Left colon (tissue), 2 donors: ENCODE measurements around the gene ABR. TPM values are rescaled to one million over a fixed set of nuclear protein-coding genes. Genes with fewer than 3 reads are reported as not detected.

ENCODE experiments used
- ATAC-seq: fragments of 200-7000 bp; cut with Tn5 transposase; one replicate; pipeline ENCODE4 v1.9.1; 2020; ENCODE audit warnings: mild to moderate bottlenecking, moderate library complexity
- DNase-seq, 2 donors: peaks; one replicate each; pipeline ENCODE4 v3.0.0-alpha.2; 2020
- intact Hi-C, 2 donors: fragments of 100-400 bp; cut with DNase I in 1 of 2; cut with micrococcal nuclease in 1 of 2; formaldehyde crosslinking; loops; one replicate each; pipeline versions ENCODE4 v1.11.2 to v1.14.0; 2022; cut with DNase I, micrococcal nuclease
- total RNA-seq, 2 donors: library from RNA; stranded (reverse); fragmentation: NEBNext Ultra II Directional; extraction: Animal tissue kit (Norgen Biotek cat#: 25700); gene quantifications; one replicate each; pipeline ENCODE4 v1.2.1, GENCODE V29; 2021
- donor health status: DM: no; HTN: no; CAD: no.
- donor health status: DM: yes; HTN: yes; CAD: no.

The ABR gene
- total RNA-seq, 2 donors from 2014 or later: 310 to 373 TPM

DNA sequence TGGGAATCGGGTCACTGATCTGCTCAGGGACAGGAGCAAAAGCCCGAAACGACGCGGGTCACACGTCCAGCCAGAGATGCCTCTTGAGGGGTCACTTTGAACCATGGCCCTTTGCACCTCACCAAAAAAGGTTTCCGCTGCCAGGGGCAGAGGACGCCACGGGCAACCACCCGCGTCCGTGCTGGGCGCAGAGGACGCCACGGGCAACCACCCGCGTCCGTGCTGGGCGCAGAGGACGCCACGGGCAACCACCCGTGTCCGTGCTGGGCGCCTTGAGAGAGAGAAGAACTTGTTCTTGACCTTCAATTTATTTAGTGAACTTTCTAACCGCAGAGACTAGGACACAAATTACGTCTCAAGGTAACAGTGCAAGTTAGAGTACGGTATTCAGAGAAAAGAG, 147.4 kb downstream of the ABR start:
- ATAC-seq (no peak), DNase-seq (no peak)
- intact Hi-C loops: no loop called here

DNA sequence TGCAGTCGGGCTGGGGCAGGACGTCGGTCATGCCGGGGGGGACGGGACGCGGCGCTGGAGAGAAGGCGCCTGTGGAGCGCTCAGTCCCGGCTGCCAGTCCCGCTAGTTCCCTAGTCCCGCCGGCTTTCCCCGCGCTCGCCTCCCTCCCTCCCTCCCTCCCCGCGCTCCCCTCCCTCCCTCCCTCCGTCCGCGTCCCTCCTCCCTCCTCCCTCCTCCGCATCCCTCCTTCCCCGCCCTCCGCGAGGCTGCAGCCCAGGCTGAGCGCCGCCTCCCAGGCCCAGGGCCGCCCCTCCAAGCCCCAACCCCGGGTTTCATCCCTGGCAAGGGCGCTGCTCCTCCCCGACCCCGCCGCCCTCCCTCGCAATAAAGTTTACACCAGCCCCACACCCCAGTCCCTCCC, 148.1 kb downstream of the ABR start:
- intact Hi-C loops: no loop called here
- peak; percentile 38 to 43 for DNase-seq
- ATAC-seq: peak; percentile 18

DNA sequence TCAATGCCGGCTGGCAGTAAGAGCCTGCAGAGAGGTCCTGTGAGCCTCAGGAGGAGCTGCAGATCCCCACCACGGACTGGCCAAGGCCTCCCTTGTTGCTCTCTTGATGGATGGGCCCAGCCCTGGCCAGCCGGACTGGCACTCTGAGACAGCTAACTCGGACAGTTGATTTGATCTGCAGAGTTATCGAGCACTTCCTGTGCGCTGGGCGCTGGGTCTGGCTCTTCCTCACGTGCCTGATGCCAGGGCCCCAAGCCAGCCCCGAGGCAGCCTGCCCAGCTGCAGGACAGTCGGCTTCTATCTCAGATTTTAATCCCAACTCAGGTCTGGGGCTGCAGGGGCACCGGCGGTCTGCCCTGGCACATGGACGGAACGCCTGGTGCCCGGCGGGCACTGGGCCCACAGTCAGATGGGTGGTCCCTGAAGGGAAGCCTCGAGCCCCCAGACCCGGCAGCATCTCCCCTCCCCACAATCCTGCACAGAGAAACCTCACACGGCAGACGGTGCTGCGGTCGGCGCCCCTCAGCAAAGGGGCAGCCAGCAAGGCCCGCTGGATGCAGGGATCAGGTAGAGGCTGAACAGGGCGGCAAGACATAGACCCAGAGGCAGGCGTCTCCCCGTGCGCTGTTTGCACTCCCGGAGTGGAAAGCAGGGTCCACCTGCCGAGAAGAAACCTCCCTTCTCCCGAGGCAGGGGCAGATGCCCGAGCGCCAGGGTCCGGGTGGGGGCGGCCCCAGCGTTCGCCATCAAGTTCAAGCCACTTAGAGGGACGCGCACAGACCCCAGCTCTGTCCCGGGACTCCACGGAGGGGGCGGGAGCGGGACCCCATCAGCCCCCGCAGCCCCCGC, 148.9 kb downstream of the ABR start:
- DNase-seq: no peak
- ATAC-seq: peak; percentile 4
- intact Hi-C loops: no loop called here

DNA sequence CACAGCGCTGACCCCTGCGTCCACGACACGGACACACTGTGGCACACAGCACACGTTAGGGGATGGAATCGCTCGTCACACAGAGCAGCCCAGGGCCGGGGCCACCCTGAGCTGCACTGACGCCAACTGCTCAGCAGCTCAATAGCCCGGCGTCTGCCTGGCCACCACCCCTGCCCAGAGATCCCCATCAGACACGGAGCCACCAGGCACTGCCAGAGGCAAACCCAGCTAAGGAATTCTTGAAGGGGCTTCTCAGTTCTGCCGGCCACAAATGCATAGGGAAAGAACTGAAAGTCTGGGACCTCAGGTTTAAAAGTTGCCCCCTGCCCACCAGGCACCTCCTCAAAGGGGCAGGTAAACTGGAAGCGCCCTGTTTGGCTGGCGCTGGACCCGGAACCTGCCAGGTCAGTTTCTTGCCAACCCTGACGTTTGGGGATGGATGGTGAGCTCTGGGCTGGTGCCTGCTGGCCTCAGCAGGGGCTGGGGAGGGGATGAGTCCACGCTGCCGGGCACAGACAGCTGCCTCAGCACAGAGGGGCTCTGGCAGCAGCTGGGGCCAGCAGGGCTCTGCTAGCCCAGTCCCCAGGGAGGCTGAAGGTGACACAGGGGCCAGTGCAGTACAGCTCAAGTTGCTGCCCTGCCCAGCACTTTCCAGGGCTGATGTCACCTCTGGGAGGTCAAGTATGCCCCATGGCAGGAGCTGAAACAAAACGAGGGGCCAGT, 149.7 kb downstream of the ABR start:
- ATAC-seq: peak; percentile 1
- intact Hi-C loops: no loop called here
- DNase-seq: no peak

DNA sequence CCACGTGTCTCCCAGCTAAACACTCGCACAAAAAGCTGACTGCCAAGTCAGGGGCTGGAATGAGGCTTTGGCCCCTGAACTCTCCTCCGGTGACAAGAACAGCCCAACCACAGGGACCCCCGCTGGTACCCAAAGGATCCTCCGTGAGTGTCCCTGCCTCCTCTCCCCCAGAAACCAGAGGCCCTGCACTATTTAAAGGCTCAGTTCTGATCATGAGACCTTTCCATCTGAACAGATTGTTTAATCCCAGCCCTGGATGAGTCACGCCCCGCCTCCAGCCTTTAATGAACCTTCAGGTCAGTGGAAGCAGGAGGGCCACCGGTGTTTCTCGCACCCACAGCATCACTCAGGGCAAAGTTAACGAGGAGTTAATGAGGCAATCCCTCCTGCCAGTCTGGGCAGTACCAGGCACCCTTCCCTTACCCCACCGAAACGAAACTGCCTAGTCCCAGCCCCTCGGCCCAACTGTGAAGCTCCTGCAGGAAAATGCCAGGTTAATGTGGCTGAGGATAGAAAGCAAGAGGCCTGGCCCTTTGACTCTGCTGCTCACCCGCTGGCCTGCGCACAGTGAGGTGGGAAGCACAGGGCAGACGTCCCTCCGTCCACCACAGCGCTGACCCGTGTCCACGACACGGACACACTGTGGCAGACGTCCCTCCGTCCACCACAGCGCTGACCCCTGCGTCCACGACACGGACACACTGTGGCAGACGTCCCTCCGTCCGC, 150.4 kb downstream of the ABR start:
- DNase-seq (no peak), ATAC-seq (no peak)
- intact Hi-C loops: no loop called here

DNA sequence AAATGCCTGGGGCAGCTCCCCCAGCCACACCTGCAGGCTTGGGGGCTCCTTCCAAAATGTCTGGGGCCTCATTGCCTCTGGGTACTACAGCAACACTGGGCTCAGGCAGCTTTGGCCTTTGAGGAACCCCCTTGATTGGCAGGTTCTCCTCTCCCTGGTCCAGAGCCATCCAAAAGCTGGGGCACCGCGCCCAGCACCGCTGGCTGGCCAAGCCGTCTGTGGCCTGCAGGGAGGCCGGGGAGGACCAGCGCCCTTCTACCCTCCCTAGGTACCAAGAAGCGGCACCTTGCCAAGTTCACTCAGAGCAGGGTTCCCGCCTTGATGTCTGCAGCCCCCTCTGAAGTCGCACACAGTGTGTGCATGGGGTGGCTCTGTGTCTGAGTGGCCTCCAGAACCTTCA, 152.7 kb downstream of the ABR start:
- ATAC-seq (no peak), DNase-seq (no peak)
- intact Hi-C loops: no loop called here

DNA sequence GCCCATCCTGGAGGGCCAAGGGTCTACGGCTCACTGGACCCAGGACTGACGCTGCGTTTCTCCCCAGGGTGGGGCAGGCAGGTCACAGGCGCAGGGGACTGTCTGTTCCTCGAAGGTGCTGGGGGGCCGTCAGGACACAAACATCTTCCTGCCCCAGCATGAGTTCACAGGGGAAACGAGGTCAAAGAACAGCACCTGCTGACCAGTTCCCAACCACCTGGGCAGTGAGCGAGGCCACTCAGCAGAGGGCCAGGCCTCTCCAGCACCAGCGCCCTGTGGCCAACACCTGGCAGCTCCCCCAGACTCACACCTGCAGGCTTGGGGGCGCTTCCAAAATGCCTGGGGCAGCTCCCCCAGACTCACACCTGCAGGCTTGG, 153.2 kb downstream of the ABR start:
- no peak for ATAC-seq
- intact Hi-C loops: no loop called here

DNA sequence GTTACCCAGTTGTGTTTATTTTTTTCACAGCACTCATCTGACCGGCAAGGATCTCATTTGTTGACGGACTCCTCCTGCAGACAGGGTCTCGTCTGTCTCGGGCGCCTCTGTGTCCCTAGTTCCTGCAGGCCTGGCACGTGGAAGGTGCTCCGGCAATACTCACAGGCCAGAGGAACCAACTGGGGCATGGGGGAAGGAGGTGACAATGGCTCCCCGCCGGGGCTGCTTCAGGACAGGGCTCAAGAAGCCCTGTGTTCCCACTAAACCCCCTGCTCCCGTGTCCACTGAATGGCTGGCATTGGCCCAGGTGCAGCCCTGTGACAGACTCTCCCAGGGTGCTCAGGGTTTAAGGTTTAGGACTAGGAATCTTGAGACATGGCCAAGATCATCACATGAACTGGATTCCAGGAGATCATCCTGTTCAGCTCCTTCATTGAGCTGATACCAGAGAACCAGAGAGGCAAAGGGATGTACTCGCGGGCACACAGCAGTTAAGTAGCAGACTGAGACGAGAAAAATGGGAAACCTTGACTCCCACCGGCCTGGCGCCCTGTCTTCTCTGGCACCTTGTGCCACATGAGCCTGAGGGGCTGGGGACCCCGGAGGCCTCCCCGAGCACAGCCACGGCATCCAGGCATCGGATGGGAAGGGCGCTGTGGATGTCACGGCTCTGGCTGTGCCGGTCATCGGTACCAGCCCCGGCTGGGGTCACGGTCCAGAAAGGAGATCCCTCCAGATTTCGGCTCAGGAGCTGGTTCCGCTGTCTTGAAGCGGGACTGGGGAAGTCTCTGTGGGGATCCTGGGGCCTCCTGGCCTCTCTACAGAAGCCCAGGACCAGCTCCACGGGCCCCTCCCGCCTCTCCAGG, 153.8 kb downstream of the ABR start:
- no peak for DNase-seq
- ATAC-seq: no peak
- intact Hi-C loops: no loop called here

More for the DNA sequence above, 153.2 kb downstream of the ABR start:
- DNase-seq: no peak

DNA sequence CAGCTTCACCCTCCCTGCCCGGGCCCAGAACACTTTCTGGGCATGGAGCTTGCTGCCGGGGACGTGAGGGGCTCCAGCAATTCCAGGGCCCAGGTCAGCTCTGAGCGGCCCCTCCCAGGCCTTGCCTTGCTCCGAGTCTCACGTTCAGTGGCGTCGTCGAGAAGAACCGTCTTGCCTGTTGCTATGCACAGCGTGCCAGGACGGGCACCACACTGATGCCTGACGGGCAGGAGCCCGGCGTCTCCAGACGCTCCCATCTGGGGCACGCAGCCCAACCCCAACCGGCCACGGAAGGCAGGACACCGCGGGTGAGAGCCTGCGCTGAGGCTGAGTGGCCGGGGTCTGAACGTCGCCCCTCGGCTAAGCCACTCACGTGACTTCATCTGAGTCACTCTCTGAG, 155.7 kb downstream of the ABR start:
- ATAC-seq: no peak
- intact Hi-C loops: no loop called here
- no peak for DNase-seq

DNA sequence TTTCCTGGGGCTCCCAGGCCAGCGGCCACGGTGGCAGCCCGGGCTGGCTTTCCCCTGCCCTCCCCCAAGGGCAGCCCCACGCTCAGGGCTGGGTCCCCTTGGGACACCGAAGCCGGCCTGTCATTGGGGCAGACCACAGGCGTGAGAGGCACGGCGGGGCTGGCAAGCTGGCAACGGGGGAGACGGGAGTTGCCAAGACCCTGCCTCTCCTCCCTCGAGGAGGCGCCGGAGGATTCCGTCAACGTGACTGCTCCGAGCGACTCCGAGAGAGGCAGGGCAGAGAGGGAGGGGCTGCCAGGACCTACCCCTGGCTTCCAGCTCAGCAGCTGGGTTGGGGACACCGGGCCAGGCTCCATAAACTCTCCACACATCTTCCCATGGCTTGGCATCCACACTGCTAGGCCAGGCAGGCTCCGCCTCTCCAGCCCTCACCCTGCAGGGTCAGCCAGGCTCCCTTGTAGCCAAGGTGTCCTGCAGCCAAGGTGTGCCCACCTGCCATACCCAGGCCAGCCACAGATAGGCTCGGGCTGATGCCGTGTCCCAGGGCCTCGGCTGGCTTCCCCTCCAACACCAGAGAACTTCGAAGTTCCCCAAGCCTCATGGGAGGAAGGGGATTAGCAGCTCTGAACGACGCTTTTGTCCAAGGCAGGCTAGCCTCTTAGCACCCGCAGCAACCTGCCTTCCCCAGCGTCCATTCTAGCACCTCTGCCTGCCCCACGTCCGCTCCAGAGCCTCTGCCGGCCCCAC, 157.3 kb downstream of the ABR start:
- ATAC-seq (peak; percentile 2), DNase-seq (no peak)
- intact Hi-C loops: no loop called here

DNA sequence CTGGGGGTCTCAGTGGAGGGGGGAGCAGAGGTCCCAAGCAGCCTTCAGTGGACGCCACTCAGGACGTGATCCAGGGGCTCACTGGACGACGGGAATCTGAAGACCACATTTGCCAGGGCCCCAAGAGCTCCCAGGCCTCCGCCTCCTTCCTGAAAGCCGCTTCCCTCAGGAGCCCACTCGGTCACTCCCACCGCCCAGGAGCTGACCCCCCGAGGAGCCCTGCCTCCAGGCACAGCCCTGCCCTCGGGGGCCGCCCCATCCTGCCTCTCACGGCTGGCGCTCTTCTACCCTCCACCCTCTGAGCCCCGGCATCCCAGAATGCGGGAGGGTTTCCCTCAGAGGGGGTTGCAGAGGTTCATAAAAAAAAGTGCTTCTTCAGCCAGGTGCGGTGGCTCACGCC, 158.6 kb downstream of the ABR start:
- intact Hi-C loops: no loop called here
- no peak for DNase-seq
- ATAC-seq: no peak

DNA sequence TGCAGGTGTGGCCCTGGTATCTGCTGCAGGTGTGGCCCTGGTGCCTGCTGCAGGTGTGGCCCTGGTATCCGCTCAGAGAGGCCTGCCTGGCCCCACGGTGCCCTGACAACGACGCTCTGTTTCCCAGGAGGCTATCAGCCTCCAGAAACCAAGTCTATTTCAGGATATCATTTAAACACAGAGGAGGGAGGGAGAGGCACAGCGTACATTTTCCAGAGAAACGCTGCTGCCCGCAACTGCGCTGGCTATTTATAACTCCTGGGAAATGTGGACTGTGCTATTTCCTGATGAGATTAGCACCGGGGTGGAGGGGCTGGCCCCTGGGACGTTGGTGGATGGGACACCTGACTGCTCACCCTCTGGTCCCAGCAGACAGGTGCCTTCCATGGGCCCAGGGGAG, 160.3 kb downstream of the ABR start:
- ATAC-seq (peak; percentile 76), DNase-seq (no peak)
- intact Hi-C loops: no loop called here

DNA sequence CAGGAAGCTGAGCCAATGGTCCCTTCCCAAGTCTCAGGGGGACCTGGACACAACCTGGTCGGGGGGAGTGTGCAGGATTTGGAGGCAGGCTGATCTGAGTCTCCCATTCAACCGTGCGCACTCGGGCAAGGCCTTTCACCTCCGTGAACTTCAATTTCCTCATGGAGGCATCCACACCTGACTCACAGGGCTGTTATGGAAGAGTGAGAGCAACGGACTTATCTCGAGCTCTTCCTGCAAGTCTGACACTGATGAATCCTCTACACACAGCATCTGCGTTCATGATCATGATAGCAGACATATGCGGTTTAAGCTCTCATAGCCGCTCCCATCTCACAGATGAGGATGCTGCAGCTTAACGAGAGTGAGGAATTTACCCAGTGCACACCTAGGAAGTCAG, 161.2 kb downstream of the ABR start:
- DNase-seq: no peak
- ATAC-seq: no peak
- intact Hi-C loops: no loop called here

DNA sequence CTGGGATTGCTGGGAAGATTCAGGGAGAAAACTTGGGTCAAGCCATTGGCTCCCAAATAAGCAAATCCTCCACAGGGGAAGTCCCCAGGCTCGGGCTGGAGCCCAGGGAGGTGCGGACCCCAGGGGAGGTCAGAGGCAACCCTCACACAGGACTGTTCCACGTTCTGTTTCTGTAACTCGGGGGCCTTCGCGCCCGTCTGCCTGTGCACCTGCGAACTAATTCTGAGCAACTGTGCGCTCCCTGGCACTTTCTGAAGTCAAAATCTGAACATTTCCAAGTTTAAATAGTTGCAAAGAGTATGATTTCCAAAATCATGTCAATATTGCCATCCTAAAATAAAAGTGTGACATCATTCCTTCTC, 166.1 kb downstream of the ABR start:
- intact Hi-C loops: no loop called here
- ATAC-seq (no peak), DNase-seq (no peak)

DNA sequence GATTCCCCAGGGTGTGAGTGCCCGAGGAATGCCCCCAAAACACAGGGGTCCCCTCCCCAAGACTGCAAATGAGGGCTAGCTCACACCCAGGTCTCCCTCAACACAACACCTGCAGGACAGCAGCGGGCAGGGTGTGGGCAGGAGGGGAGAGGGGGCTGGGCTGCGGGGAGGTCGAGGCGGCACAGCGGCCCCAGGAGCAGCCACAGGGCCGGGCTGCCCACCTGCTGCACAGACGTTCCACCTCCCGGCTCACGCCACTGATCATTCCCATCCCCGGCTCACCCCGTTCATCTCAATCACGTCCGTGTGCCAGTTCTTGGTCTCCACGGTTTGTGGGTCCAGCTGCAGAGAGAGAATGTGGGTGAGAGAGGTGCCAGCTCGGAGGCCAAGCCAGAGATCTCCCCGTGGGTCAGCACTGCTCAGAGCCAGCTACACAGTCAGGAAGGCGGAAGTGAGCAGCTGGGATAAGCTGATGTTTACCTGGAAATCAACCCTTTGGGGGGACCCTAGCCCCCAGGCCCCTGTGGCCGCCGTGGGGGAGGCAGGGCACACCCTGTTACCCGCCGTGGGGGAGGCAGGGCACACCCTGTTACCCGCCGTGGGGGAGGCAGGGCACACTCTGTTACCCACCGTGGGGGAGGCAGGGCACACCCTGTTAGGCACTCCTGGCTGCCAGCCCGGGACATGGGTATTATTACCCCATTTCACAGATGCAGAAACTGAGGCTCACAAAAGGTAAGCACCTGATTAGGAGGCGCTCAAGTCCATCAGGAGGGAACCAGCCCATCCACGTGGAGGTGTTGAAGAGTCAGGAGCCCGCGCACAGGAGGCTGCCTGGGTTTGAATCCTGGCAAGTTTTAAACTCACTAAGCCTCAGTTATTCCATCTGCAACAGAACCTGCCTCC, 166.7 kb downstream of the ABR start:
- ATAC-seq (no peak), DNase-seq (no peak)

DNA sequence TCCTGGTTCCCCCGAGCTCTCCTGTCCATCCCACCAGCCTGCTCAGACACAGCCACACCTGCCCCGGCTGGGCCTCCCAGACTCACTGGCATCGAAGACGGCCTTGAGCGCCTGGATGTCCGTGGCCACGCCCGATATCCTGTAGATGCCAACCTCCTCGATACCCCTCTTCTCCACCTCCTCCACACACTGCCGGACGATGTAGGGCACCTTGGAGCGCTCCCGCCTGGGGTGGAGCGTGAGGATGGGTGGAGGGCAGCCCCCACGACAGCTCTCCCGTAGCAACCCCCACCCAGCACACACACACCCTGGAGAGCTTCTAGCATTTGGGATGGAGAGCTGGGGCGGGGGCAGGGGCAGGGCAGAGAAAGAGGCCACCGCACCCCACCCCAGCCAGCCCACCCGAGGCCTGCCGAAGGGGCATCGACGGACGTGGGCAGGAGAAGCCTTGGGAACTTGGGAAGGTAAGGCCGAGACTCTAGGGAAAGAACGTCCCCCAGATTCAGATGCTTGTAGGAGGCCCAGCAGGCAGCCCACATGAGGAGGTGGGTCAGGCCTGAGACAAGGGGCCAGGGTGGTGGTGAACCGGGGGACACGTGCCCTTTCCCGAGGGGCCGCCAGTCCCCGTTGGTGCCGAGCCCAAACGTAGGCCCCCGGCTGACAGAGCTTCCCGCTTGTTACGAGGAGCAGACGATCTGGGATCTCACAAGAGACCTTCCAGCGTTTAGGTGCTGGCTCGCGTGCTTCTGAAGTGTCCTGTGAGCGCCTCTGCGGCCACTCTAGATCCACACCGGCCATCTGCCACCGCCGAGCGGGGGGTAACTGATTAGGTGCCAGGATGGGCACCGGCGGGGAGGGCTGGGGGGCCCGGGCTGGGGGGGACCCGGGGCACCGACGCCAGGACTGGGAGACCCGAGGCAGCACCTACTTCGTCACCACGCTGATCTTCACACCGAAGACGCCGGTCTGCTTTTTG, 167.7 kb downstream of the ABR start:
- intact Hi-C loops: no loop called here
- no peak for DNase-seq
- peak; percentile 3 for ATAC-seq

More for the DNA sequence above, 166.7 kb downstream of the ABR start:
- intact Hi-C loops: no loop called here
